T47D (cell line): ENCODE data around the gene SMPD3.

Experiments used
- DNase-seq, 2 experiments: peaks; one replicate each; pipeline versions ENCODE4 v3.0.0 to v3.0.0-alpha.2; 2011 to 2012; ENCODE audit warnings: low read depth in 1 of 2, low spot score in 1 of 2
- JUND ChIP-seq: IDR thresholded peaks from 2 replicates; pipeline ENCODE4 v1.6.1; 2012; ENCODE audit warnings: low read depth
- in situ Hi-C: cut with HindIII; loops from 2 replicates; pipeline ENCODE4 v1.10.0; 2016; ENCODE audit warnings: low sequenced_read_pairs, low pct_unique_long_range_greater_than_20kb

The SMPD3 gene

DNA sequence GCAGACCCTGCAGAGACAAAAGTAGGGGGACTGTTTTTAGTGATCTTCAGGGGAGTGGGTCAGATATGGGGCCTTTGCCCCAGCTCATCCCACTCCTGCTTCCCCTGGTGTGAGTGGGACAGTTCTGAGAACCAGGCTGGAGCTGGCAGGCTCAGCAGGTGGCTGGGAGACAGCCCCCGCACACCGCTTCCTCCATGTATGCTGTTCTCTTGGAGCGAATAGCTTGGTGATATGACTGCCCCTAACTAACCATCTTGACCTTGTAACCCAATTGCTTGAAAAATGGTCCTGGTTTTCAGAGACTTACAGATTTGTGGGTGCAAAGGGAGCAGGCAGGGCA is 76.0 kb downstream of the SMPD3 start:
- no peak for DNase-seq
- in situ Hi-C loops = no loop called here
- TF ChIP-seq JUND = no peak

DNA sequence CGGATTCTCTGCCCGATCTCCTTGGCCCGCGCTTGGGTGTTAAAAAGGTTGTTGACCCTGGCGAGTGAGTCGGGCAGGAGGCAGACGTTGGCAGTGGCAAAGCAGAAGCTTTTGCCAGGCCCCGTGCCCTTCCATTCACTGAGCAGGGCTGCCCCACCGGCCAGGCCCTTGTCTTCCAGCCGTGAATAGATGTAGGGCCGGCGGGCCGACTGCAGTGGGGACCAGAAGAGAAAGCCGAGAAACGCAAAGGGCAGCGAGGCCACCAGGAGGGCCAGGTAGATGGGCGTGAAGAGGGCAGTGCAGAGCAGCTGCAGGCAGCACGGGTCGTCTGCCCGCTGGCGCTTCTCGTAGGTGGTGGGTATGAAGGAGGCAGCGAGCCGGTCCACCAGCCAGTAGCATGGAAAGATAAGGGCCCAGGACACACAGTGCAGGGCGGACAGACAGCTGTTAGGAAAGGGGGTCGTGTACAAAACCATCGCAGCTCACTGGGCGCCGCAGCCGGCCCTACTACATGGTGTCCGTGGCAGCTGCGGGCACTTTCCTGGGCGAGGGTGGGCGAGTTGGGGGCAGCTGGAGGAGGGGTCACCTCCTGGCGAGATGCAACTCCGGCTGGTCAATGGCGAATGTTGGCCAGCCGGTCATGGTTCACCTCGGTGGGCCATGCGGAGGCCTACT is 76.5 kb downstream of the SMPD3 start:
- DNase-seq = no peak
- TF ChIP-seq JUND = no peak
- in situ Hi-C loops = no loop called here

DNA sequence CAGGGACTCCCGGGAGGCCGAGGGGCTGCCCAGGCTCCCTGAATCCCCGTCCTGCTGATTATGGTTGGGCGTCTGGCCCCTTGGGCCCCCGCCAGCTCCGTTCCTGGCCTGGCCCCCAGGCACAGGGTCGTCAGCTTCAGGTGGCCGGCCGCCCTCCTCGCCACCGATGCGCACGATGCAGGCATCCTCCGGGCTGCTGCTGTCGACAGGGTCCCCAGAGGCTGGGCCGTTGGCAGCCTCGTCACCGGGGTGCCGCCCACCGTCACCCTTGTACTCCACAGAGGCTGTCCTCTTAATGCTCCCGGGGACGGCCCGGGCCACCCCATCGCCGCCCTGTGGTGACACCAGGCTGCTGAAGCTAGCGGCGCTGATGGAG is 77.0 kb downstream of the SMPD3 start:
- no peak for DNase-seq
- in situ Hi-C loops = no loop called here
- TF ChIP-seq JUND = no peak

DNA sequence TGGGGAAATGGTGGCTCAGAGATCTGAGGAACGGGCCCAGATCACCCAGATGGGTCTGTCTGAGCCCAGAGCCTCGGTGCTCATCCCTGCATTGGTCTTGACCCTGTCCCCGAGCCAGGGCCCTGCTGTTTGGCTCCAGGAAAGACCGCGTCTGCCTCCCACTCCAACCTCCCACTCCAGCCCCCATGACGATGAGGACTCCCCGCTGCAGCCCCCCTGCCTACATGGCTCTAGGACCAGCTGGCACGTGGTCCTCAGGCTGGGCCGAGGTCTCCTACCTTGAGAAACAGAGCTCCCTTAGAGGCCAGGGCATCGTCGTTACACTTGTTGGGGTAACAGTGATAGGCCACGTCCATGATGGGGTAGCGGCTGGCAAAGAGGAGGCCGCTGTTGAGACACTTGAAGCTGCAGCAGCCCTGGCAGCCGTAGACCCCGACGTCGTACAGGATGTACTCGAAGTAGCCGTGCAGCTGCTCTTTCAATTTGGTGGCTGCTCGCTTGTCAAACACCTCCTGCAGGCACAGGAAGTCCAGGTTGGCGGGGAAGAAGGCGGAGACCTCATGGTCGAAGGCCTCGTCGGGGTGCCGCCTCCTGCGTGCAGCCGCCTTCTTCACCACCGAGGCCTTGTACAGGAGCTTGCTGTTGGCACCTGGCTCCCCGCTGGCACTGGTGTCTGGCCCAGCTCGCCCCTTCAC is 77.6 kb downstream of the SMPD3 start:
- in situ Hi-C loops = no loop called here
- no peak for TF ChIP-seq JUND
- no peak for DNase-seq

DNA sequence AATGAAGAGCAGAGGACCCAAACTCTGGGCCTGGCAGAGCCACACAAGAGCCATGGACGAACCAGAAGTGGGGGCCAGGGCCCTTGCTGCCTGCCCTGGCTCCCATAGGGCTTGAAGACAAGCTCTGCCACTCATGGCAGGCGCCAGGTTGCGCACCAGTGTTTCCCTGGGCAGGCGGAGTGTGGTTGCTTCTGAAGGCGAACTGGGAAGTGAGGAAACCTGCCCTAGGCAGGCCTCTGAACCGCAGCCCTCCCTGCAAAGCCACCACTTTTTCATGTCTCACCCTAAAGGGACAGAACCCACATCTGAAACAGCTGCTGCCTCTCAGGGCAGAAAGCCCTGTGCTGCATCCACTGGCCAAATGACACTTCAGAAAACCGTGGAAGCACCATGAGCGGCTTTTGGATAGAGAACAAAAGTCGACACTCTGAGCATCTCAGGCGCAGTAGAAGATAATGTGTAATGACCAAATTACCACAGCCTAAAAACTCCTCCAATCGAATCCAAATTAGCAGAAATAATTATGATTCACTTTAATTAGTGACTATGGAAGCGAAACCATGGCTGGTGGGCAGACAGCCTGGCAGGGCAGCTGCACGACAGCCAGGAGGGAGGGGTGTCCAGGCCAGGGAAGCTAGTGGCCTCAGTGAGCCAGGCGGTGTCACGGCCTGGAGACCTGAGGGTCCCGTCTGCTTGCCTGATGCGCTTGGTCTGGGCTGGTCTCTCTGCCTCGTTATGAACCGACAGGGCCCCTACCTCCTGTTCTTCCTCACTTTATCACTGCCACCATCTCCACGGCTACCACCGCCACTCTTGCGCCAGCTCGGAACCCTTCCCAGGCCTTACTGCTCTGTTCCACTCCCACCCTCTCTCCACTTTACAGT is 78.4 kb downstream of the SMPD3 start:
- no peak for DNase-seq
- TF ChIP-seq JUND = no peak

DNA sequence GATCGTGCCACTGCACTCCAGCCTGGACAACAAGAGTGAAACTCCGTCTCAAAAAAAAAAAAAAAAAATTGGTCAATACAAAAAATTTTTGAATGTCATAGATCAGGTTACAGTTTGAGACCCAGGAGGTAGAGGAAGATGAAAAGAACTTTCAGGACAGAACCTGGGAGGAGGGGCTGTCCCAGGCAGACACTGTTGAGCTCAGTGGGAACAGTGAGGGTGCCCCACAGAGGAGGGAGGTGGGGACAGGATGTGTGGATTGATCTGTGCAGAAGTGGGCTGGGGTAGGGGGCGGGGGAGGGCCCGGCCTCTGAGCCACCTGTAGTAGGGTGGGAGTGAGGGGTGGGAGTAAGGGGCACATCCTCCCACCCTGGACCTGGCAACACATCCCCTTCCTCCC is 79.1 kb downstream of the SMPD3 start:
- no peak for TF ChIP-seq JUND
- in situ Hi-C loops = no loop called here
- DNase-seq = no peak

More for the DNA sequence above, 78.4 kb downstream of the SMPD3 start:
- in situ Hi-C loops = no loop called here

DNA sequence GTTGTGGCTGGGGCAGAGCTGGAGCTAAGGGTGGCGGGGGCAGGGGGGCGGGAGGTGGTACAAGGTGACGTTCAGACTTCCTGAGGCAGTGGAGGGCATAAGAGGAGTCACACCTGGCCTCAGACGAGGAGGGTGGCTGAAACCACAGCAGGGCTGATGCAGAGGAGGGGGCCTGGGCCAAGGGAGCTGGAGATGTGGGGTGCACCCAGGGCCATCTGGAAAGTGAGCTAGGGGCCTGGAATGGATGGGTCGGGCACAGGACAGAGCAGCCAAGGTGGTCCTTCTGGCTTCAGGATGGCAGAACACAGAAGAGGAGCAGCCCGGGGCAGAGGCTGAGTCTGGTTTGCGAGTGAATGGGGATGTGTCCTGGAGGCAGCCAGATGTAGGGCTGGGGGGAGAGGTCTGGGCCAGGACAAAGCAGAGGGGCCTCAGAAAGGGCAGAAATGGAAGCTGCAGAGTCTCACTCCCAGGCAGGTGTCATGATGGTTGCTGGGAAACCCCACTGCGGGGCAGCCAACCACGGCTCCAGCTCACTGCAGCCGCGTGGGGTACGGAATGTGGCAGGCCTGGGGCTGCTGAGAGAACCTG is 79.9 kb downstream of the SMPD3 start:
- in situ Hi-C loops = no loop called here
- no peak for DNase-seq
- TF ChIP-seq JUND = no peak

DNA sequence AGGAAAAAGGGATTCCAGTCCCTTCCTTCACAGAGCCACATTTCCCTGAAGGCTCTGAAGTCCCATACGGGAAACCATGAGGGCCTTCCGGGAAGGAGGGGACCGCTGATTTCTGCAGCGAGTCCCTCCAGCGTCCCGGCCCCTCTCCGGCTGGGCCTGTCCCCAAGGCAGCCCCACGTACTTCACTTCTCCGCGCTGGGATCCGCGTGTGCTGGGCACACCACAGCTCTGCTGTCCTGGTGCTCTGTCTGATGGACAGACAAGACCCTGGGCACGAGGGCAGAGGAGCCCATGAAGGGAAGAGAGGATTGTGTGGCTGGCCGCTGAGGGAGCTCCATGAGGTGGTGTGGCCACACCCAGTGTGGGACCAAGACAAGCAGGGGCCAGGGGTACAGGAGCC is 80.4 kb downstream of the SMPD3 start:
- no peak for DNase-seq
- in situ Hi-C loops = no loop called here
- TF ChIP-seq JUND = no peak

DNA sequence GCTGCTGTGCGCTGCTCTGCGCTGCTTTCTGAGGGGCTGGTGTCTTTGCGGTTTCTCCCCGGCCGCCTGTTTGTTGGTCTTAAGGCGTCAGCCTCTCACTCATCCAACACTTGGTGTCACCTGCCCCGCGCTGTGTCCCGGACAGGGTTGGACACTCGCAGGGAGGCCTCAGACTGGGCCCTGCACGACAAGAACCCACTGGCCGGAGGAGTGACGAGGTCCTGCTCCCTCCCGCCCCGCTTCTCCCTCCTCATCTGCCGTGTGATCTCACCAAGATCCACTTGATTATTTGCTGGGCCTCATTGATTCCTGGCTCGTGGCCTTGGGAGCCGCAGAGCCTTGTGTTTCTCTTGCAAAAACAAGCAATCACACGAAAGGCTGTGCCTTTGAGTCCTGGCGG is 80.9 kb downstream of the SMPD3 start:
- no peak for DNase-seq
- no peak for TF ChIP-seq JUND
- in situ Hi-C loops = no loop called here

DNA sequence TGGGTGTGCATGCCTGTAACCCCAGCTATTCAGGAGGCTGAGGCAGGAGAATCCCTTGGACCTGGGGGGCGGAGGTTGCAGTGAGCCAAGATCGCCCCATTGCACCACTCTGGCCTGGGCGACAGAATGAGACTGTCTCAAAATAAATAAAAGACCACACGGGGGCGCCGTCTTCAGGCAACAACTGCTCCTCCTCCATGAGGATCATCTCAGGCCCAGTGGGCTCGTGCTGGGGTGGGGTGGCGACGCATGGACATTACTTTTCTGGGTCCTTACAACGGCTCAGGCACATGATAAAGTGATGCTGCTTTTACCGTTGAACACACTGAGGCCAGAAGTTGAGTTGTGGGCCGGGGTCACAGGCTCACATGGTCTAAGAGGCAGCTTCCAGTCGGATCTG is 81.3 kb downstream of the SMPD3 start:
- TF ChIP-seq JUND = no peak
- DNase-seq = peak; percentile 56 to 66
- in situ Hi-C loops = no loop called here

DNA sequence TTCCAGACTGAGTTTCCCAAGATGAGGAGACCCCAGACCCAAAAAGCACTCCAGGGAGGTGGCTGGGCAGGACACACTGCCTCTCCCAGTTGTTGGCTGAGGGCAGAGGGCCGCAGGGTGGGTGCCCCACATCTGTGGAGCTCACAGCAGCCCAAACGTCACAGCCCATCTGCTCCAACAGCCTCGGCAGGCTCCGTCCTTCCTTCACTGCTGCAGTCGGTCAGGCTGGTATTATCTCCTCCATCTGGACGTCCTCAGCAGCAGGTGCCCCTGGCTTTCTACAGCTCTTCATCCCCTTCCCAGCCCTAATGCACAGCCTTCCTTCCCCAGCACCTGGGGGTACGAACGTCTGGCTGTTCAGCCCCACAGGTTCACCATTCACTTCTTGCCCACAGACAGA is 82.2 kb downstream of the SMPD3 start:
- TF ChIP-seq JUND = no peak
- in situ Hi-C loops = no loop called here
- DNase-seq = no peak

DNA sequence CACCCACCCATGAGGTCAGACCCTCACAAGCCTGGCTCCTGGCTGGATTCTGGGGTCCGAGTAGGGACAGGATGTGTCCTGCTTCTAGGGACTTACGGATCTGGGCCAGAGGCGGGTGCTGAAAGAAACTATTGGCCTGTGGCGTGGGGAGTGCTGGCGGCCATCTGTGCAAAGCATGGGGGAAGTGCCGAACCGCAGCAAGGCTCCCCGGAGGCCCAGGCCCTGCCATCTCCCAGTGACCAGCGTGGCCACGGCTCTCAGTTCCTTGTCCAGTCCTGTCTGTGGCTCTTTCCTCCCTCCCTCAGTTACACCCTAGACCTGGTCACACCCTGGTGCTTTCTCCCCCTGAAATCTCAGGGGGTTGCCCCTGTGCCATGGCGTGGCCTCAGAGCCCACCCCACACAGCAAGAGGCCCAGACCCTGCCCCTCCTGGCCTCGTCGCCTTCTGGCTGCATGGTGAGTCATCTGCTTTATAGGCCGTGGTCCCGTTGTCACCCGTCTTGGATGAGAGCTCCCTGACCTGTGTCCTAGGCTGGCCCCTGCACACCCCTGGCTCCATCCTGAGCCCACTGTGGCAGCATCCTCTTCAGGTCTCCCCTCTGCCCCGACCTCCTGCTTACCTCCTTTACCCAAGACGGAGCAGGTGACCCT is 83.0 kb downstream of the SMPD3 start:
- no peak for TF ChIP-seq JUND
- no peak for DNase-seq
- in situ Hi-C loops = no loop called here
